IMR-90 (cell line): ENCODE measurements around the gene BLVRB. TPM values are rescaled to one million over a fixed set of nuclear protein-coding genes. Genes with fewer than 3 reads are reported as not detected.

Experiments used
- ATAC-seq: fragments of 200-7000 bp; cut with Tn5 transposase; 2 replicates; pipeline ENCODE4 v1.9.1; 2020; ENCODE audit warnings: low read depth, mild to moderate bottlenecking, moderate library complexity
- BruUV-seq: library from RNA; stranded (reverse); fragments of 400-500 nt; replicated peaks from 2 replicates; lab custom pipeline; 2021; lab: Mats Ljungman, UMichigan
- CTCF ChIA-PET: fragments of 300-600 bp; formaldehyde crosslinking; extraction: SDS; loops from one replicate; lab custom pipeline; 2021; ENCODE audit warnings: antibody characterized with exemption; lab: Yijun Ruan, JAX
- POLR2A ChIA-PET: fragments of 300-600 bp; sonication (Branson Sonifier 250); formaldehyde crosslinking; loops from one replicate; lab custom pipeline; 2022; ENCODE audit warnings: antibody characterized with exemption; ENCODE audit not compliant: unreplicated experiment; lab: Charles Lee
- DNase-seq: peaks from one replicate; pipeline ENCODE4 v3.0.0; 2013
- H2AFZ ChIP-seq: replicated peaks from 2 replicates; pipeline ENCODE3; 2013; ENCODE audit warnings: low read length, mild to moderate bottlenecking; ENCODE audit not compliant: poor library complexity
- H2AK5ac ChIP-seq: 2 replicates; pipeline ENCODE4 v1.6.1; 2013; ENCODE audit warnings: low read depth, low read length, inconsistent platforms
- H2AK9ac ChIP-seq: replicated peaks from 2 replicates; pipeline ENCODE3; 2013; ENCODE audit warnings: mild to moderate bottlenecking, low read depth, low read length, moderate library complexity; ENCODE audit not compliant: poor library complexity
- H2BK120ac ChIP-seq: 2 replicates; pipeline ENCODE4 v1.6.1; 2013; ENCODE audit warnings: low read depth, low read length, inconsistent platforms
- H2BK15ac ChIP-seq: 3 replicates; pipeline ENCODE4 v1.6.1; 2013; ENCODE audit warnings: low read depth, low read length, inconsistent platforms
- H2BK20ac ChIP-seq: 2 replicates; pipeline ENCODE4 v1.6.1; 2013; ENCODE audit warnings: low read depth, mild to moderate bottlenecking, inconsistent platforms, low read length, moderate library complexity
- H2BK5ac ChIP-seq: 2 replicates; pipeline ENCODE4 v1.6.1; 2013; ENCODE audit warnings: mild to moderate bottlenecking, low read depth, low read length, inconsistent platforms; ENCODE audit not compliant: poor library complexity, severe bottlenecking
- H3K14ac ChIP-seq: replicated peaks from 2 replicates; pipeline ENCODE4 v1.6.1; 2013; ENCODE audit warnings: low read depth, low read length, inconsistent platforms
- H3K18ac ChIP-seq: 2 replicates; pipeline ENCODE4 v1.6.1; 2013; ENCODE audit warnings: low read depth, low read length, control low read depth
- H3K23ac ChIP-seq: 2 replicates; pipeline ENCODE4 v1.6.1; 2013; ENCODE audit warnings: low read depth, low read length, inconsistent platforms
- H3K27ac ChIP-seq: 2 replicates; pipeline ENCODE4 v1.5.1; 2013; ENCODE audit warnings: mild to moderate bottlenecking, control low read depth, low read length; ENCODE audit not compliant: insufficient read depth
- H3K27me3 ChIP-seq: 2 replicates; pipeline ENCODE4 v1.6.1; 2013; ENCODE audit warnings: low read length; ENCODE audit not compliant: control insufficient read depth, insufficient read depth
- H3K36me3 ChIP-seq: 2 replicates; pipeline ENCODE4 v1.6.1; 2013; ENCODE audit warnings: low read length, mixed read lengths; ENCODE audit not compliant: control insufficient read depth, insufficient read depth
- H3K4ac ChIP-seq: 2 replicates; pipeline ENCODE4 v1.6.1; 2013; ENCODE audit warnings: low read depth, low read length, inconsistent platforms
- H3K4me1 ChIP-seq: 2 replicates; pipeline ENCODE4 v1.6.1; 2013; ENCODE audit warnings: low read length, mixed read lengths; ENCODE audit not compliant: control insufficient read depth, insufficient read depth
- H3K4me2 ChIP-seq: 2 replicates; pipeline ENCODE4 v1.6.1; 2013; ENCODE audit warnings: low read depth, mild to moderate bottlenecking, control low read depth, low read length, moderate library complexity
- H3K4me3 ChIP-seq: 2 replicates; pipeline ENCODE4 v1.5.1; 2013; ENCODE audit warnings: low read depth, mild to moderate bottlenecking, control low read depth, low read length, moderate library complexity; ENCODE audit not compliant: insufficient read depth
- H3K56ac ChIP-seq: 2 replicates; pipeline ENCODE4 v1.6.1; 2013; ENCODE audit warnings: low read length, inconsistent platforms; ENCODE audit not compliant: insufficient read depth; ENCODE audit errors: extremely low read depth
- H3K79me1 ChIP-seq, 2 experiments: 2 replicates each; pipeline ENCODE4 v1.6.1; 2013; ENCODE audit warnings: low read length in 2 of 2, inconsistent platforms in 1 of 2, low read depth in 1 of 2
- H3K9ac ChIP-seq: 2 replicates; pipeline ENCODE4 v1.6.1; 2013; ENCODE audit warnings: low read depth, low read length, control low read depth
- H3K9me1 ChIP-seq: 2 replicates; pipeline ENCODE4 v1.6.1; 2013; ENCODE audit warnings: low read length, inconsistent platforms; ENCODE audit not compliant: insufficient read depth
- H3K9me3 ChIP-seq: 2 replicates; pipeline ENCODE4 v1.6.1; 2013; ENCODE audit warnings: low read length; ENCODE audit not compliant: control insufficient read depth, insufficient read depth
- H4K20me1 ChIP-seq: 2 replicates; pipeline ENCODE4 v1.6.1; 2013; ENCODE audit warnings: low read length, inconsistent platforms; ENCODE audit not compliant: insufficient read depth
- H4K5ac ChIP-seq: 2 replicates; pipeline ENCODE4 v1.6.1; 2013; ENCODE audit warnings: mild to moderate bottlenecking, low read depth, low read length, control low read depth
- H4K8ac ChIP-seq, 2 experiments: 2 replicates each; pipeline ENCODE4 v1.6.1; 2013; ENCODE audit warnings: low read depth in 2 of 2, low read length in 2 of 2, control low read depth in 1 of 2, inconsistent platforms in 1 of 2
- H4K91ac ChIP-seq: 2 replicates; pipeline ENCODE4 v1.6.1; 2013; ENCODE audit warnings: low read depth, low read length, inconsistent platforms; ENCODE audit not compliant: insufficient read depth
- CEBPB ChIP-seq: IDR thresholded peaks from 2 replicates; pipeline ENCODE4 v1.6.1; 2012; ENCODE audit warnings: low read depth, low read length, improper control_type of control experiment
- FOS ChIP-seq: fragments of 150-350 bp; IDR thresholded peaks from 2 replicates; pipeline ENCODE4 v1.6.1; 2016; ENCODE audit warnings: low read depth, low read length
- MAFK ChIP-seq: IDR thresholded peaks from 2 replicates; pipeline ENCODE4 v1.6.1; 2012; ENCODE audit warnings: low read depth, low read length, improper control_type of control experiment
- MAZ ChIP-seq: IDR thresholded peaks from 2 replicates; pipeline ENCODE4 v1.6.1; 2012; ENCODE audit warnings: low read depth, mild to moderate bottlenecking, low read length, improper control_type of control experiment, moderate library complexity, borderline replicate concordance
- NFE2L2 ChIP-seq: fragments of 150-350 bp; IDR thresholded peaks from 2 replicates; pipeline ENCODE4 v1.6.1; 2016; ENCODE audit warnings: low read depth, mild to moderate bottlenecking, low read length
- POLR2A ChIP-seq: IDR thresholded peaks from 2 replicates; pipeline ENCODE4 v1.6.1; 2012; ENCODE audit warnings: mild to moderate bottlenecking, low read depth, low read length
- RCOR1 ChIP-seq: IDR thresholded peaks from 2 replicates; pipeline ENCODE4 v1.6.1; 2012; ENCODE audit warnings: mild to moderate bottlenecking, low read length, improper control_type of control experiment; ENCODE audit not compliant: insufficient replicate concordance
- RFX5 ChIP-seq: IDR thresholded peaks from 2 replicates; pipeline ENCODE4 v1.8.0; 2012; ENCODE audit warnings: low read depth, mild to moderate bottlenecking, low read length, moderate library complexity
- WGBS, 2 experiments: methylation state at CpG; one replicate each; pipeline versions ENCODE4 v1.1.5 to v1.1.7; 2013; ENCODE audit warnings: missing lambda C conversion rate in 2 of 2; ENCODE audit not compliant: insufficient read length in 1 of 2; ENCODE audit errors: extremely low coverage in 2 of 2; 5-methylcytosine and 5-hydroxymethylcytosine counted together
- dilution Hi-C: fragments of 300-500 bp; cut with HindIII; formaldehyde crosslinking; loops from one replicate; pipeline ENCODE4 v1.14.3; 2018; ENCODE audit warnings: low sequenced_read_pairs; ENCODE audit not compliant: unreplicated experiment
- in situ Hi-C: fragments of 300-500 bp; cut with MboI; formaldehyde crosslinking; loops from 3 replicates; pipeline ENCODE4 v1.14.3; 2019; ENCODE audit warnings: low sequenced_read_pairs, inconsistent platforms, mixed read lengths
- intact Hi-C: fragments of 100-400 bp; cut with micrococcal nuclease; formaldehyde crosslinking; loops from 2 replicates; pipeline ENCODE4 v1.10.0; 2022
- polyA plus RNA-seq, 3 experiments: library from polyadenylated mRNA; depleted of rRNA; stranded (reverse); fragments of >200 nt; gene quantifications; 2 replicates each; pipeline ENCODE4 v1.2.3, GENCODE V29; 2012; ENCODE audit warnings: low replicate concordance in 1 of 3
- total RNA-seq: library from RNA; depleted of rRNA; stranded (reverse); fragments of >200 nt; gene quantifications from 2 replicates; pipeline ENCODE4 v1.2.3, GENCODE V29; 2012
- TF ChIP-seq, protein P1 (sequence below): fragments of 150-350 bp; IDR thresholded peaks from 2 replicates; pipeline ENCODE4 v1.6.1; 2017; ENCODE audit warnings: mild to moderate bottlenecking, antibody characterized with exemption, low read length, low read depth

BLVRB gene
- total and polyA plus RNA-seq, 2 of the 4 experiments (the other 2 are of a cell fraction), result 65.2 to 102 TPM

GRCh38 chr19:40506099-40506498 is 40.6 kb upstream of the BLVRB start:
- no peak overlapping the region for H2BK120ac ChIP-seq
- no peak overlapping the region for H3K4me3 ChIP-seq
- POLR2A ChIA-PET, result no interaction called here
- no peak for DNase-seq
- intact Hi-C loops, result no loop called here
- ATAC-seq, result no peak
- no peak overlapping the region for H3K4ac ChIP-seq
- CTCF ChIA-PET, result no interaction called here
- no peak overlapping the region for H3K18ac ChIP-seq
- no peak overlapping the region for H2AK5ac ChIP-seq
- no peak overlapping the region for H2AK9ac ChIP-seq
- H3K4me2 ChIP-seq, result no peak overlapping the region
- H3K36me3 ChIP-seq, result no peaks in the 10 kb centered on the region
- H4K5ac ChIP-seq, result no peak overlapping the region
- no peak overlapping the region for H3K27ac ChIP-seq
- H3K4me1 ChIP-seq, result no peaks in the 10 kb centered on the region
- WGBS, 2 experiments, result no CpG with 5 or more reads among the region's 9 CpGs
- no peak overlapping the region for H3K56ac ChIP-seq
- in situ Hi-C loops, result loop anchor here (25.0 kb wide), 2 partner anchors 194 to 369 kb away; no protein-coding TSS in a partner anchor
- dilution Hi-C loops, result no loop called here
- no peaks in the 10 kb centered on the region for H4K20me1 ChIP-seq
- H4K91ac ChIP-seq, result no peak overlapping the region
- H3K79me1 ChIP-seq, result no peaks in the 10 kb centered on the region
- no peak overlapping the region for H3K23ac ChIP-seq
- no peaks in the 10 kb centered on the region for H3K9me1 ChIP-seq
- no TSS peak for BruUV-seq
- H2BK15ac ChIP-seq, result no peak overlapping the region
- H2BK5ac ChIP-seq, result no peak overlapping the region
- H3K27me3 ChIP-seq, result peaks cover 34% of the 10 kb centered on the region
- no peaks in the 10 kb centered on the region for H3K9me3 ChIP-seq
- no peak overlapping the region for H3K9ac ChIP-seq
- H2BK20ac ChIP-seq, result no peak overlapping the region
- TF ChIP-seq, protein P1, sequence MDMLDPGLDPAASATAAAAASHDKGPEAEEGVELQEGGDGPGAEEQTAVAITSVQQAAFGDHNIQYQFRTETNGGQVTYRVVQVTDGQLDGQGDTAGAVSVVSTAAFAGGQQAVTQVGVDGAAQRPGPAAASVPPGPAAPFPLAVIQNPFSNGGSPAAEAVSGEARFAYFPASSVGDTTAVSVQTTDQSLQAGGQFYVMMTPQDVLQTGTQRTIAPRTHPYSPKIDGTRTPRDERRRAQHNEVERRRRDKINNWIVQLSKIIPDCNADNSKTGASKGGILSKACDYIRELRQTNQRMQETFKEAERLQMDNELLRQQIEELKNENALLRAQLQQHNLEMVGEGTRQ, result no peak
- no peak for TF ChIP-seq RFX5
- TF ChIP-seq FOS, result no peak
- no peak for TF ChIP-seq MAFK
- no peak for TF ChIP-seq MAZ
- TF ChIP-seq POLR2A, result no peak
- no peak for TF ChIP-seq CEBPB
- no peak for TF ChIP-seq RCOR1
- no peak for TF ChIP-seq NFE2L2
- no peak overlapping the region for H4K8ac ChIP-seq
- H2AFZ ChIP-seq, result peak overlapping the region; percentile 58
- H3K14ac ChIP-seq, result no peak overlapping the region
